ENCODE results near the gene MLF2.

DNA sequence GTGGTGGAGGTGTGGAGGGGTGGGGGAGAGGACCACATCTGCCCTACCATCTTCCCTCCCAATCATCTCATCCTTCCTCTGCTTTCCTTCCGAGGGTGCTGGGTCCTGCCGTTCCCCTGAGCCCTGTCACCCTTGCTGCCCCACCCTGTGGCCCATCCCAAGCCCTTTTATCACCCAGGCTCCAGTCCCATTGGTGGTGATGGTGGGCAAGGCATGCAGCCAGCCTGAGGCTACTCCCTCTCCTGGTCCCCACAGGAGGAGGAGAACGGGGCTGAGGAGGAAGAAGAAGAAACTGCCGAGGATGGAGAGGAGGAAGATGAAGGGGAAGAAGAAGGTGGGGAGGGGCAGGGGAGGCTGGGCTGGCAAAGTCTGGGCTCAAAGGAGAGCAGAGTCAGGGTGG is 16.7 kb upstream of the MLF2 start:
- TF ChIP-seq EP300 (IDR thresholded peaks at IDR 0.05) (no peak), POLR2A (IDR thresholded peaks at IDR 0.05) (no peak), POLR2AphosphoS5 (IDR thresholded peaks at IDR 0.05) (no peak)
- TF ChIP-seq, protein P1, sequence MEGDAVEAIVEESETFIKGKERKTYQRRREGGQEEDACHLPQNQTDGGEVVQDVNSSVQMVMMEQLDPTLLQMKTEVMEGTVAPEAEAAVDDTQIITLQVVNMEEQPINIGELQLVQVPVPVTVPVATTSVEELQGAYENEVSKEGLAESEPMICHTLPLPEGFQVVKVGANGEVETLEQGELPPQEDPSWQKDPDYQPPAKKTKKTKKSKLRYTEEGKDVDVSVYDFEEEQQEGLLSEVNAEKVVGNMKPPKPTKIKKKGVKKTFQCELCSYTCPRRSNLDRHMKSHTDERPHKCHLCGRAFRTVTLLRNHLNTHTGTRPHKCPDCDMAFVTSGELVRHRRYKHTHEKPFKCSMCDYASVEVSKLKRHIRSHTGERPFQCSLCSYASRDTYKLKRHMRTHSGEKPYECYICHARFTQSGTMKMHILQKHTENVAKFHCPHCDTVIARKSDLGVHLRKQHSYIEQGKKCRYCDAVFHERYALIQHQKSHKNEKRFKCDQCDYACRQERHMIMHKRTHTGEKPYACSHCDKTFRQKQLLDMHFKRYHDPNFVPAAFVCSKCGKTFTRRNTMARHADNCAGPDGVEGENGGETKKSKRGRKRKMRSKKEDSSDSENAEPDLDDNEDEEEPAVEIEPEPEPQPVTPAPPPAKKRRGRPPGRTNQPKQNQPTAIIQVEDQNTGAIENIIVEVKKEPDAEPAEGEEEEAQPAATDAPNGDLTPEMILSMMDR (IDR thresholded peaks at IDR 0.05) = no peak

Data from stomach (tissue), 4 donors.